GM12878 (cell line): ENCODE results near the gene SSC4D. TPM values are rescaled to one million over a fixed set of nuclear protein-coding genes. Genes with fewer than 3 reads are reported as not detected.
A peak's percentile ranks its signal among the peaks of the same experiment; 100 is the strongest.

Source experiments
- ATAC-seq: fragments of 200-7000 bp; cut with Tn5 transposase; 3 replicates; pipeline ENCODE4 v1.9.1; 2020; ENCODE audit warnings: mild to moderate bottlenecking, moderate library complexity
- BruUV-seq: library from RNA; stranded (reverse); fragments of 400-500 nt; replicated peaks from 2 replicates; lab custom pipeline; 2021; lab: Mats Ljungman, UMichigan
- CTCF ChIA-PET: fragments of 300-600 bp; sonication (Branson Sonifier 250); formaldehyde crosslinking; extraction: SDS; loops from one replicate; lab custom pipeline; 2021; ENCODE audit warnings: inconsistent platforms; lab: Yijun Ruan, JAX
- POLR2A ChIA-PET: fragments of 350-600 bp; formaldehyde crosslinking; extraction: SDS; loops from one replicate; lab custom pipeline; 2021; ENCODE audit warnings: inconsistent platforms; lab: Charles Lee
- RAD21 ChIA-PET: fragments of 300-600 bp; sonication (Branson Sonifier 250); formaldehyde crosslinking; loops from one replicate; lab custom pipeline; 2023; ENCODE audit warnings: antibody characterized with exemption; ENCODE audit not compliant: unreplicated experiment; lab: Charles Lee
- SMC1A ChIA-PET: fragments of 300-600 bp; sonication (Branson Sonifier 250); formaldehyde crosslinking; loops from one replicate; lab custom pipeline; 2023; ENCODE audit not compliant: unreplicated experiment, uncharacterized antibody; lab: Charles Lee
- DNase-seq: peaks from one replicate; pipeline ENCODE4 v3.0.0-alpha.2; 2011; ENCODE audit warnings: low read depth, low spot score
- FAIRE-seq: peaks from 3 replicates; lab custom pipeline; 2011; peaks lifted over from hg19 to GRCh38; lab: Jason Lieb, UNC
- H2AFZ ChIP-seq: 2 replicates; pipeline ENCODE4 v1.6.0; 2011; ENCODE audit warnings: low read depth, low read length, control low read depth; ENCODE audit not compliant: control insufficient read depth
- H3K27ac ChIP-seq: 2 replicates; pipeline ENCODE4 v1.5.1; 2011; ENCODE audit warnings: control low read depth; ENCODE audit not compliant: control insufficient read depth, insufficient read depth
- H3K27me3 ChIP-seq, 2 experiments: replicated peaks in 1 of 2; 2 replicates each; pipeline versions ENCODE4 v1.6.0 to v1.6.1; 2011; ENCODE audit warnings: low read length in 1 of 2; ENCODE audit not compliant: control insufficient read depth in 2 of 2, insufficient read depth in 2 of 2
- H3K36me3 ChIP-seq, 2 experiments: 2 replicates each; pipeline ENCODE4 v1.5.1; 2011; ENCODE audit warnings: low read length in 1 of 2; ENCODE audit not compliant: control insufficient read depth in 2 of 2, insufficient read depth in 2 of 2
- H3K4me1 ChIP-seq: 2 replicates; pipeline ENCODE4 v1.6.1; 2011; ENCODE audit warnings: mild to moderate bottlenecking, low read length, moderate library complexity, mixed read lengths; ENCODE audit not compliant: control insufficient read depth, insufficient read depth
- H3K4me2 ChIP-seq: 2 replicates; pipeline ENCODE4 v1.6.0; 2011; ENCODE audit warnings: control low read depth; ENCODE audit not compliant: control insufficient read depth, insufficient read depth
- H3K4me3 ChIP-seq: fragments of 200-600 bp; sonication (generic); 2 replicates; pipeline ENCODE4 v1.5.1; 2016
- H3K79me2 ChIP-seq: 2 replicates; pipeline ENCODE4 v1.6.0; 2011; ENCODE audit warnings: low read length; ENCODE audit not compliant: control insufficient read depth, insufficient read depth
- H3K9ac ChIP-seq: 2 replicates; pipeline ENCODE4 v1.8.0; 2011; ENCODE audit warnings: low read length, control low read depth, mixed read lengths; ENCODE audit not compliant: control insufficient read depth, insufficient read depth
- H3K9me3 ChIP-seq: replicated peaks from 3 replicates; pipeline ENCODE4 v1.5.1; 2011; ENCODE audit warnings: mild to moderate bottlenecking, low read length; ENCODE audit not compliant: control insufficient read depth, insufficient read depth
- H4K20me1 ChIP-seq: 2 replicates; pipeline ENCODE4 v1.6.0; 2011; ENCODE audit not compliant: control insufficient read depth, insufficient read depth
- BCL3 ChIP-seq: IDR thresholded peaks from 2 replicates; pipeline ENCODE4 v1.6.1; 2011; ENCODE audit warnings: borderline replicate concordance, low read depth, mild to moderate bottlenecking, moderate library complexity, low read length; ENCODE audit not compliant: insufficient read depth, poor library complexity, severe bottlenecking
- NR2C2 ChIP-seq: IDR thresholded peaks from 2 replicates; pipeline ENCODE4 v1.6.1; 2011; ENCODE audit warnings: borderline replicate concordance, low read depth; ENCODE audit not compliant: control insufficient read depth, insufficient read length
- PBX3 ChIP-seq: IDR thresholded peaks from 2 replicates; pipeline ENCODE4 v1.6.1; 2011; ENCODE audit warnings: mild to moderate bottlenecking, low read depth, low read length, moderate library complexity; ENCODE audit not compliant: insufficient replicate concordance
- WGBS: methylation state at CpG from one replicate; pipeline ENCODE4 v1.1.6; 2016; ENCODE audit warnings: low lambda C conversion rate; ENCODE audit not compliant: insufficient replicate concordance, insufficient coverage; ENCODE audit errors: missing lambda C conversion rate; 5-methylcytosine and 5-hydroxymethylcytosine counted together
- in situ Hi-C: fragments of 300-500 bp; cut with MboI; formaldehyde crosslinking; loops from 9 replicates; pipeline ENCODE4 v1.14.3; 2018; ENCODE audit warnings: mixed read lengths
- intact Hi-C: fragments of 100-400 bp; cut with micrococcal nuclease; formaldehyde crosslinking; loops from one replicate; pipeline ENCODE4 v1.14.2; 2022; ENCODE audit not compliant: unreplicated experiment
- polyA plus RNA-seq, 11 experiments: library from polyadenylated mRNA; depleted of rRNA in 4 of 11; unstranded in 6 of 11; stranded (reverse) in 5 of 11; fragments of >200 nt; fragmentation: Nextera tagmentation in 4 of 11; fragmentation: Illumina TruSeq in 1 of 11; extraction: Ambion mirVana in 4 of 11; extraction: Trizol in 1 of 11; gene quantifications; 1 replicate in 1 of 11; 2 replicates in 10 of 11; pipeline versions ENCODE4 v1.2.1 to v1.2.3, GENCODE V29; 2011 to 2016; ENCODE audit warnings: inconsistent platforms in 2 of 11, missing spikeins in 2 of 11, low read depth in 1 of 11
- total RNA-seq, 4 experiments: library from RNA; depleted of rRNA in 3 of 4; stranded (reverse); fragments of >200 nt in 3 of 4; fragmentation: Illumina TruSeq in 1 of 4; extraction: Trizol in 1 of 4; gene quantifications; 2 replicates each; pipeline versions ENCODE4 v1.2.1 to v1.2.3, GENCODE V29; 2013 to 2021

Gene SSC4D
- total and polyA plus RNA-seq, 10 of the 15 experiments (the other 5 are each of a cell fraction or from before 2014, with no cell fraction given): 0.08 to 0.79 (median 0.25) TPM; not detected in 1

- ChIA-PET CTCF (no interaction called here), POLR2A (interaction anchor here (0.5 to 1.1 kb wide), 2 partner anchors 12 to 492 kb away, joined by 3 to 5 read pairs; no protein-coding TSS in a partner anchor), SMC1A (no interaction called here), RAD21 (interaction anchor here (1.2 kb wide), 1 partner anchor 9 kb away, joined by 4 read pairs; the partner anchor contains the start of gene YWHAG)
- TF ChIP-seq PBX3 (peak; percentile 27), NR2C2 (no peak), BCL3 (peak; percentile 78)
- Histone ChIP-seq H3K9ac (no peak overlapping the region), H3K36me3 (no peaks in the 10 kb centered on the region), H3K4me2 (no peak overlapping the region), H3K4me3 (no peak overlapping the region), H3K4me1 (peaks cover 9% of the 10 kb centered on the region), H2AFZ (no peak overlapping the region), H3K27me3 (no peaks in the 10 kb centered on the region; a peak in 1 of 4 replicates), H3K79me2 (no peaks in the 10 kb centered on the region), H3K9me3 (no peaks in the 10 kb centered on the region; the same call in 2 of the 3 replicates), H4K20me1 (no peaks in the 10 kb centered on the region), H3K27ac (no peak overlapping the region)
- intact Hi-C loops (no loop called here), in situ Hi-C loops (no loop called here)
- BruUV-seq: no TSS peak
- 53% methylated on average over 8 of the region's 8 CpGs for whole genome bisulfite sequencing
- FAIRE-seq (no peak), ATAC-seq (no peak), DNase-seq (no peak)
These were observed 41.3 kb downstream of the SSC4D start for GRCh38 chr7:76368190-76368589.
